ENCODE data around the gene G6PC2. TPM values are rescaled to one million over a fixed set of nuclear protein-coding genes. Genes with fewer than 3 reads are reported as not detected.

The G6PC2 gene
- total RNA-seq, 5 donors from 2014 or later (not counting 1 experiment from before 2014, with no cell fraction given): not detected

- WGBS (ENCODE audit: insufficient coverage): 45% methylated on average over 2 of the region's 6 CpGs
- H3K27me3 Mint-ChIP-seq: peaks cover 19 to 33% of the 10 kb centered on the region in 2 donors
- CTCF ChIA-PET: no interaction called here
- Histone ChIP-seq H3K4me3 (ENCODE audit: control insufficient read depth in 1 of 2, extremely low read depth in 1 of 2, low read length in 1 of 2) (no peak overlapping the region), H3K27me3 (replicated peaks in 1 of 2; ENCODE audit: control insufficient read depth in 2 of 2, extremely low read depth in 1 of 2, insufficient read depth in 2 of 2, low read length in 1 of 2) (peaks cover 0 to 11% of the 10 kb centered on the region in 2 experiments), H3K4me1 (ENCODE audit: control insufficient read depth in 1 of 2, extremely low read depth in 1 of 2, insufficient read depth in 2 of 2, low read length in 2 of 2) (peaks cover 0 to 4% of the 10 kb centered on the region in 2 experiments), H3K36me3 (ENCODE audit: control insufficient read depth in 2 of 2, extremely low read depth in 1 of 2, insufficient read depth in 1 of 2, low read length in 1 of 2) (no peaks in the 10 kb centered on the region), H3K27ac (ENCODE audit: low read length) (no peak overlapping the region), H3K9me3 (no peaks in the 10 kb centered on the region)
- DNase-seq (no peak), ATAC-seq (replicated peaks in 1 of 4) (no peak)
- POLR2A ChIA-PET: no interaction called here
- H3K27ac Mint-ChIP-seq: no peak overlapping the region
- H3K36me3 Mint-ChIP-seq: no peaks in the 10 kb centered on the region
- peaks cover 0 to 3% (median 0%) of the 10 kb centered on the region in 3 donors for H3K9me3 Mint-ChIP-seq
- peak overlapping the region in 1 of 3 donors; percentile 59 for H3K4me3 Mint-ChIP-seq
- H3K4me1 Mint-ChIP-seq: peaks cover 11 to 13% (median 11%) of the 10 kb centered on the region in 3 donors
Observed at GRCh38 chr2:168912466-168912865, 11.4 kb downstream of the G6PC2 start.

DNA sequence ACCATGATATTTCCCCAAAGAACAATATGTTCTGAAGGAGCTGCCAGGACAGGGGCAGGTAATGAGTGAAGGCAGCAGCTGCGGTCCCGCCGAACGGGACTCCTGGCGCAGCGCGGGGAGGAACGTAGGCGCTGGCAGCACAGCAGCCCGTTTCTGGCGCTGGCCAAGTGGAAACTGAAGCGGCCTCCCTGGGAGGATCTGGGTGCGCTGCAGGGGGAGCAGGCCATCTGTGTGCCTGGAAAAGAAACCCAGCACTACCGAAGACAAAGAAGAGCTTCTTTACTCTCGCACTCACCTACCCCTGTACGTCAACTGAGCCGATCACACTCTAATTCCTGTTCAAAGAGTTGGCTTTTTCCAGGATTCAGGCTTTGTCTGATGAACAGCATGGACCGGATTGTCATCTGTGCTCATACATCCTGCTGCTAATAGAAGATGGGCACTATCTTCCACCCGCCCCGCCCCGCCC is 11.8 kb downstream of the G6PC2 start:
- Mint-ChIP-seq H3K36me3 (no peaks in the 10 kb centered on the region), H3K9me3 (peaks cover 0 to 3% (median 0%) of the 10 kb centered on the region in 3 donors), H3K27me3 (peaks cover 19 to 29% of the 10 kb centered on the region in 2 donors), H3K4me1 (peaks cover 11 to 13% (median 11%) of the 10 kb centered on the region in 3 donors), H3K4me3 (peak overlapping the region in 2 of 3 donors; percentile 41 to 59), H3K27ac (no peak overlapping the region)
- POLR2A ChIA-PET: interaction anchor here (0.6 kb wide), 3 partner anchors 37 to 325 kb away, joined by 3 to 8 read pairs (median 7); no protein-coding TSS in a partner anchor
- no peak overlapping the region for H3K27ac ChIP-seq (ENCODE audit: low read length)
- peaks cover 0 to 4% of the 10 kb centered on the region in 2 experiments for H3K4me1 ChIP-seq (ENCODE audit: control insufficient read depth in 1 of 2, extremely low read depth in 1 of 2, insufficient read depth in 2 of 2, low read length in 2 of 2)
- H3K36me3 ChIP-seq (ENCODE audit: control insufficient read depth in 2 of 2, extremely low read depth in 1 of 2, insufficient read depth in 1 of 2, low read length in 1 of 2): no peaks in the 10 kb centered on the region
- H3K4me3 ChIP-seq (ENCODE audit: control insufficient read depth in 1 of 2, extremely low read depth in 1 of 2, low read length in 1 of 2): peak overlapping the region in 1 of 2 donors; percentile 11
- H3K27me3 ChIP-seq (replicated peaks in 1 of 2; ENCODE audit: control insufficient read depth in 2 of 2, extremely low read depth in 1 of 2, insufficient read depth in 2 of 2, low read length in 1 of 2): peaks cover 0 to 11% of the 10 kb centered on the region in 2 experiments
- WGBS (ENCODE audit: insufficient coverage): 22% methylated on average over 13 of the region's 21 CpGs
- CTCF ChIA-PET: interaction anchor here in 1 of 2 donors (0.5 to 0.7 kb wide), 2 partner anchors 12 to 536 kb away, joined by 3 to 5 read pairs; no protein-coding TSS in a partner anchor
- ATAC-seq (replicated peaks in 1 of 4) (peak in 2 of 4 experiments; percentile 27 to 34), DNase-seq (no peak)
- no peaks in the 10 kb centered on the region for H3K9me3 ChIP-seq

GRCh38 chr2:168913495-168913894 is 12.4 kb downstream of the G6PC2 start:
- Mint-ChIP-seq H3K4me1 (peaks cover 11 to 13% (median 11%) of the 10 kb centered on the region in 3 donors), H3K9me3 (peaks cover 0 to 3% (median 0%) of the 10 kb centered on the region in 3 donors), H3K27ac (no peak overlapping the region), H3K4me3 (no peak overlapping the region), H3K27me3 (peaks cover 19 to 28% of the 10 kb centered on the region in 2 donors), H3K36me3 (no peaks in the 10 kb centered on the region)
- ChIA-PET POLR2A (interaction anchor here (0.6 kb wide), 3 partner anchors 38 to 325 kb away, joined by 3 to 8 read pairs (median 7); no protein-coding TSS in a partner anchor), CTCF (interaction anchor here in 1 of 2 donors (0.5 to 0.7 kb wide), 3 partner anchors 11 to 536 kb away, joined by 3 to 5 read pairs (median 3); no protein-coding TSS in a partner anchor)
- WGBS (ENCODE audit: insufficient coverage): 100% methylated on average over 1 of the region's 4 CpGs
- H3K9me3 ChIP-seq: no peaks in the 10 kb centered on the region
- H3K4me3 ChIP-seq (ENCODE audit: control insufficient read depth in 1 of 2, extremely low read depth in 1 of 2, low read length in 1 of 2): no peak overlapping the region
- H3K36me3 ChIP-seq (ENCODE audit: control insufficient read depth in 2 of 2, extremely low read depth in 1 of 2, insufficient read depth in 1 of 2, low read length in 1 of 2): no peaks in the 10 kb centered on the region
- H3K27me3 ChIP-seq (replicated peaks in 1 of 2; ENCODE audit: control insufficient read depth in 2 of 2, extremely low read depth in 1 of 2, insufficient read depth in 2 of 2, low read length in 1 of 2): peaks cover 0 to 11% of the 10 kb centered on the region in 2 experiments
- ATAC-seq (replicated peaks in 1 of 4) (no peak), DNase-seq (no peak)
- H3K4me1 ChIP-seq (ENCODE audit: control insufficient read depth in 1 of 2, extremely low read depth in 1 of 2, insufficient read depth in 2 of 2, low read length in 2 of 2): peaks cover 0 to 4% of the 10 kb centered on the region in 2 experiments
- H3K27ac ChIP-seq (ENCODE audit: low read length): no peak overlapping the region

DNA sequence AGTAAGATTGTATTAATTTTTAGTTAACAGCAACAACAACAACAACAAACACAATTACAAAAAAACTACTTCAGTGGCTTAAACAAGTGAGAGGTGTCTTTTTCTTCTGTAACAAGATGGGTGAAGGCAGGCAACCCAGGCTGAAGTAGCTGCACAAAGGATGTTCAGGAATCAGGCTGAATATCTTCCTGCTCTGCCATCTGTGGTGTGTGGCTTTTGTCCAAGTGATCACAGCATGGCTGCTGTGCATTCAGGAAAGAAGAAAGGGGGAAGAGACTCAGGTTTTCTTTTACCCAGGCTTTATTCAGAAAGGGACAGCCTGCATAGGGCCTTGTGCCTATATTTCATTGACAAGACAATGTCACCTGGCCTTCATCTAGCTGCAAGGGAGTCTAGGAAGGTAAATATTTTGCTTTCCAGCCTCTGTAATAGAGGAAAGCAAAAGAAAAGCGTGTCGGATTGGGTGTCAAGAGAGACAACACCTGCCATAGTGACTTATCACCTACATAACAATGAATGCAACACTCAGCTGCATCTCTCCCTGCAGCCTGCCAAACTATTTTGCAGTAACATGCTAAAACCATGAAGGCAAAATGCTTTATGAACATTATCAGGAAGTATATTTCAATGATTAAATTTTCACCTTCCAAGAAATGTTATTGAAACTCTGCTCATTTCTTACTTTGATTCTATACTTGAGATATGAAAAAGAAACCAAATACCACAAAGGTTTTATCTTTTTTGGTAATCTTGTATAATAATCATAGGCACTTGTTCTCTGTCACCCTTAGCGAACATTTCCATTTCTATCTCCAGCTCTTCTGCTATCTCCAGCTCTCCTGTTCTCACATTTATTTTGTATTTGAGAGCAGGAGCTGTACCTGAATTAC is 14.6 kb downstream of the G6PC2 start:
- peaks cover 21 to 24% of the 10 kb centered on the region in 2 donors for H3K27me3 Mint-ChIP-seq
- Histone ChIP-seq H3K4me1 (ENCODE audit: control insufficient read depth in 1 of 2, extremely low read depth in 1 of 2, insufficient read depth in 2 of 2, low read length in 2 of 2) (peaks cover 0 to 4% of the 10 kb centered on the region in 2 experiments), H3K36me3 (ENCODE audit: control insufficient read depth in 2 of 2, extremely low read depth in 1 of 2, insufficient read depth in 1 of 2, low read length in 1 of 2) (no peaks in the 10 kb centered on the region), H3K4me3 (ENCODE audit: control insufficient read depth in 1 of 2, extremely low read depth in 1 of 2, low read length in 1 of 2) (no peak overlapping the region), H3K9me3 (no peaks in the 10 kb centered on the region), H3K27ac (ENCODE audit: low read length) (no peak overlapping the region), H3K27me3 (replicated peaks in 1 of 2; ENCODE audit: control insufficient read depth in 2 of 2, extremely low read depth in 1 of 2, insufficient read depth in 2 of 2, low read length in 1 of 2) (peaks cover 0 to 11% of the 10 kb centered on the region in 2 experiments)
- H3K27ac Mint-ChIP-seq: peak overlapping the region; percentile 58 to 67
- ChIA-PET CTCF (interaction anchor here (0.6 to 1.4 kb wide), 3 partner anchors 45 to 569 kb away, joined by 3 to 4 read pairs (median 4); no protein-coding TSS in a partner anchor), POLR2A (no interaction called here)
- H3K4me3 Mint-ChIP-seq: no peak overlapping the region
- no peaks in the 10 kb centered on the region for H3K36me3 Mint-ChIP-seq
- no CpG with 5 or more reads among the region's 3 CpGs for WGBS (ENCODE audit: insufficient coverage)
- ATAC-seq (replicated peaks in 1 of 4): peak in 1 of 4 experiments; percentile 38
- no peak for DNase-seq
- peaks cover 0 to 3% (median 0%) of the 10 kb centered on the region in 3 donors for H3K9me3 Mint-ChIP-seq
- peaks cover 11 to 13% (median 11%) of the 10 kb centered on the region in 3 donors for H3K4me1 Mint-ChIP-seq

DNA sequence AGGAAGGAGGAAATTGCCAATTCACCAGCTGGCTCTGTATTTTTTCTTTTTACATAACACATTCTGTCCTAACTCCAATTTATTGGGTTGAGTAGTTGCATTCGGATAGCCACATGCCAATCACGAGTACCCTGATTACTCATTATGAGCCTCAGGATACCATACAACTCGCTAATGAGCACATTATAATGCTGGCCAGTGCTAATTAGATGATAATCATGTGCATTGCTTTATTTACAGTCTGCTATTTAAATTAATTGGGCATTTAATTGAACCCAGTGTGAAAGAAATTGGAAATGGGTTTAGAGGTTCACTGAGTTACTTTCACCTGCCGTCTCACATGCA is 15.2 kb downstream of the G6PC2 start:
- Mint-ChIP-seq H3K4me3 (no peak overlapping the region), H3K4me1 (peaks cover 11 to 13% (median 11%) of the 10 kb centered on the region in 3 donors), H3K27ac (peak overlapping the region; percentile 58 to 67), H3K36me3 (no peaks in the 10 kb centered on the region), H3K9me3 (peaks cover 0 to 3% (median 0%) of the 10 kb centered on the region in 3 donors), H3K27me3 (peaks cover 21 to 25% of the 10 kb centered on the region in 2 donors)
- H3K27me3 ChIP-seq (replicated peaks in 1 of 2; ENCODE audit: control insufficient read depth in 2 of 2, extremely low read depth in 1 of 2, insufficient read depth in 2 of 2, low read length in 1 of 2): peaks cover 0 to 11% of the 10 kb centered on the region in 2 experiments
- CTCF ChIA-PET: interaction anchor here in 1 of 2 donors (1.4 kb wide), 1 partner anchor 570 kb away, joined by 3 read pairs; no protein-coding TSS in a partner anchor
- H3K9me3 ChIP-seq: no peaks in the 10 kb centered on the region
- H3K4me3 ChIP-seq (ENCODE audit: control insufficient read depth in 1 of 2, extremely low read depth in 1 of 2, low read length in 1 of 2): no peak overlapping the region
- no peak overlapping the region for H3K27ac ChIP-seq (ENCODE audit: low read length)
- ATAC-seq (replicated peaks in 1 of 4) (no peak), DNase-seq (no peak)
- no peaks in the 10 kb centered on the region for H3K36me3 ChIP-seq (ENCODE audit: control insufficient read depth in 2 of 2, extremely low read depth in 1 of 2, insufficient read depth in 1 of 2, low read length in 1 of 2)
- H3K4me1 ChIP-seq (ENCODE audit: control insufficient read depth in 1 of 2, extremely low read depth in 1 of 2, insufficient read depth in 2 of 2, low read length in 2 of 2): peaks cover 0 to 4% of the 10 kb centered on the region in 2 experiments
- POLR2A ChIA-PET: no interaction called here
- no CpG with 5 or more reads among the region's 4 CpGs for WGBS (ENCODE audit: insufficient coverage)

Data from T-cell (primary cell).